ENCODE data around the gene SPAG6. TPM values are rescaled to one million over a fixed set of nuclear protein-coding genes. Genes with fewer than 3 reads are reported as not detected.

SPAG6 gene
- total and polyA plus RNA-seq, 9 donors, result 4.1 to 8.7 (median 5.0) TPM

GRCh38 chr10:22333167-22333974, 11.9 kb upstream of the SPAG6 start:
- no peak overlapping the region for H3K4me3 ChIP-seq (ENCODE audit: low read length)
- H3K27ac ChIP-seq (ENCODE audit: low read length), result no peak overlapping the region
- peaks cover 43% of the 10 kb centered on the region for H3K27me3 ChIP-seq (ENCODE audit: control insufficient read depth, insufficient read depth, low read length)
- H3K4me1 ChIP-seq (ENCODE audit: control insufficient read depth, insufficient read depth, low read length), result peaks cover 24% of the 10 kb centered on the region
- peaks cover 2% of the 10 kb centered on the region for H3K9me3 ChIP-seq (replicated peaks; ENCODE audit: control insufficient read depth, low read depth, low read length)
- H3K36me3 ChIP-seq (ENCODE audit: control insufficient read depth, insufficient read depth, low read length), result peaks cover 4% of the 10 kb centered on the region
- peak; percentile 8 for DNase-seq
- 42% methylated on average over 16 of the region's 25 CpGs for WGBS (ENCODE audit: insufficient coverage)

GRCh38 chr10:22333975-22334282, 11.4 kb upstream of the SPAG6 start:
- DNase-seq, result no peak
- H3K4me1 ChIP-seq (ENCODE audit: control insufficient read depth, insufficient read depth, low read length), result peaks cover 24% of the 10 kb centered on the region
- peaks cover 45% of the 10 kb centered on the region for H3K27me3 ChIP-seq (ENCODE audit: control insufficient read depth, insufficient read depth, low read length)
- H3K27ac ChIP-seq (ENCODE audit: low read length), result no peak overlapping the region
- peaks cover 4% of the 10 kb centered on the region for H3K36me3 ChIP-seq (ENCODE audit: control insufficient read depth, insufficient read depth, low read length)
- 34% methylated on average over 15 of the region's 16 CpGs for WGBS (ENCODE audit: insufficient coverage)
- H3K9me3 ChIP-seq (replicated peaks; ENCODE audit: control insufficient read depth, low read depth, low read length), result peaks cover 2% of the 10 kb centered on the region
- H3K4me3 ChIP-seq (ENCODE audit: low read length), result peak overlapping the region; percentile 3

- peak overlapping the region; percentile 56 for H3K4me3 ChIP-seq (ENCODE audit: low read length)
- H3K27ac ChIP-seq (ENCODE audit: low read length), result no peak overlapping the region
- no peaks in the 10 kb centered on the region for H3K36me3 ChIP-seq (ENCODE audit: control insufficient read depth, insufficient read depth, low read length)
- peaks cover 24% of the 10 kb centered on the region for H3K4me1 ChIP-seq (ENCODE audit: control insufficient read depth, insufficient read depth, low read length)
- peak; percentile 62 for DNase-seq
- WGBS (ENCODE audit: insufficient coverage), result 3% methylated on average over 69 of the region's 73 CpGs
- H3K27me3 ChIP-seq (ENCODE audit: control insufficient read depth, insufficient read depth, low read length), result peaks cover 45% of the 10 kb centered on the region
- H3K9me3 ChIP-seq (replicated peaks; ENCODE audit: control insufficient read depth, low read depth, low read length), result peaks cover 2% of the 10 kb centered on the region
These were observed 10.7 kb upstream of the SPAG6 start for GRCh38 chr10:22334414-22335172.

DNA sequence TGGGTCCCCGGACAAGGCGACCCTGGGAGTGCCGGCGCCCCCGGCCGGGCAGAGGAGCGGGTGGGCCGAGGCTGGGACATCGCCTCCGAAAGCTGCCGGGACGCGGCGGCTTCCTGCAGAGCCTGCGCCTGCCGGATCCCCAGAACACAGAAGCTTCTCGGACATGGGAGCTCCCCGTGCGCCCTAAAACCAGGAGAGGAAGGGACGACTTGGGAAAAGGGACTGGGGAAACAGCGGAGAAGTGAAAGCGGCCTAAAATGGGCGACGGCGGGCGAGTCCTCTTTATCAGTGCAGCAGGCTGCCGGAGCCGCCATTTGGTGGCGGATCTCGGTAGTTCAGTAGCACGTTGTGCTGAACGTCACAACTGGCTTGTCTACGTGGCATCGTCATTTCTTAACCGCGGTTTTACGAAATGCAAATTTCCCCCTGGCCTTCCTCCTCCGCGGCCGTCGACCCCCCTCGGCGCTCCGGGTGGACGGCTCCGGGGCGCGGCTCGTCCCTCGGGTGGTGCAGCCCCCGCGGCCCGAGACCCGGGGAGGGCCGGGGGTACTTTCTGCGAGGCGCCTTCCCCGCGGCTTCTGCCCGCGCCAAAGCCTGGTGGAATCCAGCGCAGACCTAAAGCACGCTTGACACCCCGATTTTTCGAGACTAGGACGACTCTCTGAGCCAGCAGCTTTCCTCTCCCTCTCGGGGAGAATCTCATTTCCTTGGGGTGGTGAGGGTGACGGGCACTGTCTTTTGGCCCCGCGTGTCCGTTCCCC, 9.9 kb upstream of the SPAG6 start:
- H3K27me3 ChIP-seq (ENCODE audit: control insufficient read depth, insufficient read depth, low read length), result peaks cover 47% of the 10 kb centered on the region
- peak; percentile 82 for DNase-seq
- H3K4me1 ChIP-seq (ENCODE audit: control insufficient read depth, insufficient read depth, low read length), result peaks cover 27% of the 10 kb centered on the region
- H3K9me3 ChIP-seq (replicated peaks; ENCODE audit: control insufficient read depth, low read depth, low read length), result peaks cover 2% of the 10 kb centered on the region
- H3K36me3 ChIP-seq (ENCODE audit: control insufficient read depth, insufficient read depth, low read length), result no peaks in the 10 kb centered on the region
- WGBS (ENCODE audit: insufficient coverage), result 1% methylated on average over 61 of the region's 71 CpGs
- peak overlapping the region; percentile 56 for H3K4me3 ChIP-seq (ENCODE audit: low read length)
- H3K27ac ChIP-seq (ENCODE audit: low read length), result no peak overlapping the region

DNA sequence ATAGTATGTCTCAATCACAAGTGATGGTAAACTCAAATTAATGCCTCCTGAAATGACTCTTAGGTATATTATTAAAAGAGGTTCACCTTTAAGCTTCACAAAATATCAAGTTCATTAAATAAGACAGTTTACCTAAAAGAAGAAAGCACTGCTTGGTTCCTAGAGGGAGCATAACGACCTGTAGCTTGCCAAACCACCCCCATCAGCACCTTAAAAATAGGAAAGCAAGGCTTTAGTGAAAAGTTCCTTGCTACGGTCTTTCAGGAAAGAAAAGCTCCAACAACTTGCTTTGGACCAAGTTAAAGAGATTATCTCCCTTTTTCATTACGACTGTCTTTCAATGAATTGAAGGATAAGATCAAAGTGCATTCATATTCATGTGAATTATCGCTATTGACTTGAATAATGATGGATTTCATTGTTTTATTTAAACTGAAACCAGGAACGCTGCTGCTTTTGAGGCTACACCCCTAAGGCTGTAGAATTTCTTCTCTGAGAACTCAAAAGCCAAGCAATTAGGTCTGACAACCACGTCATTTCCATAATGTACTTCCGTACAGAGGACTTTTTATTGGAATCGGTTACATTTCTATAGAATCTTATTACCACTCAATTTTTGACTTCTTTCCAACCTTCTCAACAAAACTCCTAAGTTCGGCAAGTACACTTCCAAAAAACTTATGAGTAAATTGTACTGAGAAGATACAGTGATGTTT, 7.0 kb upstream of the SPAG6 start:
- Histone ChIP-seq H3K36me3 (ENCODE audit: control insufficient read depth, insufficient read depth, low read length) (no peaks in the 10 kb centered on the region), H3K9me3 (replicated peaks; ENCODE audit: control insufficient read depth, low read depth, low read length) (peaks cover 2% of the 10 kb centered on the region), H3K27ac (ENCODE audit: low read length) (no peak overlapping the region), H3K27me3 (ENCODE audit: control insufficient read depth, insufficient read depth, low read length) (peaks cover 59% of the 10 kb centered on the region), H3K4me1 (ENCODE audit: control insufficient read depth, insufficient read depth, low read length) (peaks cover 32% of the 10 kb centered on the region), H3K4me3 (ENCODE audit: low read length) (no peak overlapping the region)
- peak; percentile 24 for DNase-seq
- no CpG with 5 or more reads among the region's 9 CpGs for WGBS (ENCODE audit: insufficient coverage)

DNA sequence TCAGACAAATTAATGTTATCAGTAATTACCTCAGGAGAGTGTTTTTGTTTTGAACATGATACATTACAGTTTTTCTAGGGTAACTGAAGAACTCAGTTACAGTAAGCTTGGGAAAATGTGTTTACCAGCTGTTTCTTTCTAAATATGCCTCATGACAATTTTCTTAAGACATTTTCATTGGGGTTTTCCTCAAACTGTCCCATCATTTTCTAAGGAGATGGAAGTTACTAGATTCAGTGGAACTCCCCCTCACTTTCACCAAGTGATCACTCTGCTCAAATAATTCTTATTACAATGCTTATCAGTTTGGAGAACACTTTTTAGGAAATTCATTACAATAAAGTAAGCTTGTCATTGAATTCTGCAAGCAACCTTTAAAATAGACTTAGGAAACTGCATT, 6.4 kb upstream of the SPAG6 start:
- Histone ChIP-seq H3K9me3 (replicated peaks; ENCODE audit: control insufficient read depth, low read depth, low read length) (no peaks in the 10 kb centered on the region), H3K27ac (ENCODE audit: low read length) (no peak overlapping the region), H3K4me3 (ENCODE audit: low read length) (no peak overlapping the region), H3K4me1 (ENCODE audit: control insufficient read depth, insufficient read depth, low read length) (peaks cover 32% of the 10 kb centered on the region), H3K27me3 (ENCODE audit: control insufficient read depth, insufficient read depth, low read length) (peaks cover 56% of the 10 kb centered on the region), H3K36me3 (ENCODE audit: control insufficient read depth, insufficient read depth, low read length) (no peaks in the 10 kb centered on the region)
- DNase-seq, result peak; percentile 13

- H3K4me3 ChIP-seq (ENCODE audit: low read length), result peak overlapping the region; percentile 82
- peaks cover 54% of the 10 kb centered on the region for H3K27me3 ChIP-seq (ENCODE audit: control insufficient read depth, insufficient read depth, low read length)
- peak overlapping the region; percentile 94 for H3K27ac ChIP-seq (ENCODE audit: low read length)
- 0% methylated on average over 3 of the region's 13 CpGs for WGBS (ENCODE audit: insufficient coverage)
- no peaks in the 10 kb centered on the region for H3K9me3 ChIP-seq (replicated peaks; ENCODE audit: control insufficient read depth, low read depth, low read length)
- H3K36me3 ChIP-seq (ENCODE audit: control insufficient read depth, insufficient read depth, low read length), result no peaks in the 10 kb centered on the region
- H3K4me1 ChIP-seq (ENCODE audit: control insufficient read depth, insufficient read depth, low read length), result peaks cover 25% of the 10 kb centered on the region
- no peak for DNase-seq
These were observed 5.5 kb upstream of the SPAG6 start for GRCh38 chr10:22339761-22340328.

- no peaks in the 10 kb centered on the region for H3K9me3 ChIP-seq (replicated peaks; ENCODE audit: control insufficient read depth, low read depth, low read length)
- H3K27me3 ChIP-seq (ENCODE audit: control insufficient read depth, insufficient read depth, low read length), result peaks cover 54% of the 10 kb centered on the region
- peak overlapping the region; percentile 82 for H3K4me3 ChIP-seq (ENCODE audit: low read length)
- H3K27ac ChIP-seq (ENCODE audit: low read length), result peak overlapping the region; percentile 94
- peak; percentile 88 for DNase-seq
- no peaks in the 10 kb centered on the region for H3K36me3 ChIP-seq (ENCODE audit: control insufficient read depth, insufficient read depth, low read length)
- peaks cover 26% of the 10 kb centered on the region for H3K4me1 ChIP-seq (ENCODE audit: control insufficient read depth, insufficient read depth, low read length)
- under 1% methylated on average over 89 of the region's 98 CpGs for WGBS (ENCODE audit: insufficient coverage)
These were observed 4.7 kb upstream of the SPAG6 start for GRCh38 chr10:22340329-22341189.

Measured in muscle of leg (tissue), 11 donors.